Brain microvascular endothelial cell (primary cell): ENCODE data around the gene HOXB6.

Experiments used
- DNase-seq: peaks from one replicate; pipeline ENCODE4 v3.0.0-alpha.2; 2020
- H3K27ac ChIP-seq: fragments of 250-450 bp; sonication (Bioruptor Pico); 2 replicates; pipeline ENCODE4 v1.5.1; 2020; ENCODE audit warnings: mild to moderate bottlenecking, moderate library complexity
- H3K27me3 ChIP-seq: fragments of 250-450 bp; sonication (Bioruptor Pico); replicated peaks from 2 replicates; pipeline ENCODE4 v1.5.1; 2020; ENCODE audit warnings: mild to moderate bottlenecking
- H3K36me3 ChIP-seq: fragments of 250-450 bp; sonication (Bioruptor Pico); replicated peaks from 2 replicates; pipeline ENCODE4 v1.5.1; 2020; ENCODE audit warnings: mild to moderate bottlenecking
- H3K4me3 ChIP-seq: 2 replicates; pipeline ENCODE4 v1.5.1; 2011; ENCODE audit warnings: low read depth, mild to moderate bottlenecking, control low read depth, low read length, moderate library complexity
- in situ Hi-C: cut with HindIII; loops from 2 replicates; pipeline ENCODE4 v1.10.0; 2017; ENCODE audit warnings: low sequenced_read_pairs, low pct_ligation_motif_present
- TF ChIP-seq, protein P1 (sequence below): IDR thresholded peaks from 2 replicates; pipeline ENCODE4 v1.5.1; 2011; ENCODE audit warnings: low read depth, mild to moderate bottlenecking, moderate library complexity, low read length, control low read depth, inconsistent platforms; ENCODE audit errors: missing control alignments

HOXB6 gene

DNA sequence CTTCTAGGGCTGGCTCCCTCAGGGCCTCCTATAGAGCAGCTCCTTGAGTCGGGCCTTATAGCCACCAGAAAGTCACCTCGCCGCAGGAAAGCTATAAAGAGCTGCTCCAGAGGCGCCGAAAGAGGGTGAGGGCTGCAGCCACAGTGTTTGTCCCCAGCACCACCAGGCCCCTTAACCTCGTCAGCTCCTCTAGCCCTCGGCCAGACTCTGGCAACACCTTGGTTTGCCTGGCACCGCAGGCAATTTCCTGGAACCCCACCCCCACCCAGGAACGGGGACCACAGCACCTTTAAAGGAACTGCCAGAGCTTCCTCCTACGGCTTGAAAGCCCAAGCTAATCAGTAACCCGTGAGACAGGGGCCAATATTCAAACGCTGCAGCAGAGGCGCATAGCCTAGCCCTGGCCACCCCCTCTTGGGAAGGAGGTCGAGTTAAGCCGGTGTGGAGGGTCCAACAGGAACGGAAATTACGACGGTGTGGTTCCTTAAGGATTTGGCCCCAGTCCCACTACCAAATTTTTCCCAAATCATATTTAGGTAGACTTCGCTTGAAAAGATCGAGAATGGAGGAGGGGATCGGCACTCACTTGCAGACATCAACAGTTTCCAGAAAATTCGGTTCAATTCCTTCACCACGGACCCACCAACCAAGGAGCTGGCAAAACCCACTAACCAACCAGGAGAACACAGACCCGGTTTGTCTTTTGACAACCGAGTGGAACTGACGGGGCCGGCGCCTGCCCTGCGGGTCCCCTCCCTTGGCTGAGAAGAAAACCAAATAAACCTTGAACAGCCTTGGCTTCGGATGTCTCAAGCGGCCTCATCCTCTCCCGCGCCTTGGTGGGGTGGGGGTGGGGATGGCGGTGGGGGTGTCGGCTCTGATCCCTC lies 3.0 kb downstream of the HOXB6 start:
- in situ Hi-C loops = no loop called here
- no peaks in the 10 kb centered on the region for H3K36me3 ChIP-seq
- no peak for DNase-seq
- H3K27me3 ChIP-seq = peaks cover 100% of the 10 kb centered on the region
- H3K4me3 ChIP-seq = no peak overlapping the region
- TF ChIP-seq, protein P1, sequence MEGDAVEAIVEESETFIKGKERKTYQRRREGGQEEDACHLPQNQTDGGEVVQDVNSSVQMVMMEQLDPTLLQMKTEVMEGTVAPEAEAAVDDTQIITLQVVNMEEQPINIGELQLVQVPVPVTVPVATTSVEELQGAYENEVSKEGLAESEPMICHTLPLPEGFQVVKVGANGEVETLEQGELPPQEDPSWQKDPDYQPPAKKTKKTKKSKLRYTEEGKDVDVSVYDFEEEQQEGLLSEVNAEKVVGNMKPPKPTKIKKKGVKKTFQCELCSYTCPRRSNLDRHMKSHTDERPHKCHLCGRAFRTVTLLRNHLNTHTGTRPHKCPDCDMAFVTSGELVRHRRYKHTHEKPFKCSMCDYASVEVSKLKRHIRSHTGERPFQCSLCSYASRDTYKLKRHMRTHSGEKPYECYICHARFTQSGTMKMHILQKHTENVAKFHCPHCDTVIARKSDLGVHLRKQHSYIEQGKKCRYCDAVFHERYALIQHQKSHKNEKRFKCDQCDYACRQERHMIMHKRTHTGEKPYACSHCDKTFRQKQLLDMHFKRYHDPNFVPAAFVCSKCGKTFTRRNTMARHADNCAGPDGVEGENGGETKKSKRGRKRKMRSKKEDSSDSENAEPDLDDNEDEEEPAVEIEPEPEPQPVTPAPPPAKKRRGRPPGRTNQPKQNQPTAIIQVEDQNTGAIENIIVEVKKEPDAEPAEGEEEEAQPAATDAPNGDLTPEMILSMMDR = no peak
- H3K27ac ChIP-seq = no peak overlapping the region

DNA sequence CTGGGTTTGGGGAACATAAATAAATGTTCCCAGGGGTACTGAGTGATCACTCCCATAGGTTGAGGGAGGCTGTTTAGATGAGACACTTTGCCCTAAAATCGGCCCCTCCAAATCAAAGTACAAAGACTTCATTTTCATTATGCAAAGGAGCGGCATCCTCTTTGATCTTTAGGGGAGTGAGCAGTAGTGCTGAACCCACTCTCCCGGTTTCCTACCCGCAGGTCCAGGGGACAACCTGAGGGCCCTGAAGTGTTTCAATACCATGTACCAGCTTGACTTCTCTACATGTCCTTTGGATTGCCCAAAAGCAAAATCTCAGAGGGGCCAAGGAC lies 3.6 kb downstream of the HOXB6 start:
- H3K36me3 ChIP-seq = no peaks in the 10 kb centered on the region
- no peak overlapping the region for H3K4me3 ChIP-seq
- in situ Hi-C loops = no loop called here
- no peak overlapping the region for H3K27ac ChIP-seq
- DNase-seq = no peak
- TF ChIP-seq, protein P1 = no peak
- H3K27me3 ChIP-seq = peaks cover 100% of the 10 kb centered on the region

DNA sequence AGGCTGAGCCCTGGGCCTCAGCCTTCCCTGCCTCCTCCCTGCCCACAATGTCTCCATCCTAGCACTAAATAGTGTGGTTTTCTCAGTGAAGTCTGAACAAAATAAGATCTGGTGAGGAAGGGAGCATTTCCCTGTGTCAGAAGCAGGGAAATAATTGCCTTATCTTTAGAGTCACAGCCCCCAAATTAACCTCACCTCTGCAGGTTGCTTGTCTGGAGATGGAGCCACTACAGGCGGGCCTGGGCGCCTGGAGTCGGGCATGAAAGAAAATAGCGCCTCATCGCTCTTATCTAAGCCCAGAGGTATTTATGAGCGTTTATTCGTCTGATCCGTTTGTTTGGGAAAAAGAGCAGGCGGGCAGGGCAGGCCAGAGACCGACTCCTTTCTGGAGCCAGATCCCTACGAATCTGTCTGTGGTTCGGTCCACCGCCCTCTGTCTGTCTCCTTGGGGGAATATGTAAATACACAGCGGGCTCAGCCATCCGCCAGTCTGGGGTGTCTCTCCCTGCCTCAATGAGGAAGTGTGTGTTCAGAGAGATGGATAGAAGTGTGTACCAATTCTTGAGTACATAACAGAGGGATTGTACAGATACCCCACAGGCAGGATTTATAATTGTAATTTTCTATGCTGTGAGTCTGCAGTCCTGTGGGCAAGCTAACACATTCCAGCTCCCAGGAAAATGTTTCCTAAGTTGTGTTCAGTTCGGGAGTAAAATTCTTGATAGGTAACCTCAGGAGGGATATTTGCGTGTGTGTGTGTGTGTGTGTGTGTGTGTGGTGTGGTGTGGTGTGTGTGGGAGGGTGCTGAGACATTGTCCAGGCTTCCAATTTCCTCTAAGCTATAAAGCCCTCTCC lies 4.3 kb downstream of the HOXB6 start:
- in situ Hi-C loops = no loop called here
- peaks cover 100% of the 10 kb centered on the region for H3K27me3 ChIP-seq
- H3K36me3 ChIP-seq = no peaks in the 10 kb centered on the region
- no peak overlapping the region for H3K27ac ChIP-seq
- H3K4me3 ChIP-seq = no peak overlapping the region
- DNase-seq = no peak
- TF ChIP-seq, protein P1 = no peak

DNA sequence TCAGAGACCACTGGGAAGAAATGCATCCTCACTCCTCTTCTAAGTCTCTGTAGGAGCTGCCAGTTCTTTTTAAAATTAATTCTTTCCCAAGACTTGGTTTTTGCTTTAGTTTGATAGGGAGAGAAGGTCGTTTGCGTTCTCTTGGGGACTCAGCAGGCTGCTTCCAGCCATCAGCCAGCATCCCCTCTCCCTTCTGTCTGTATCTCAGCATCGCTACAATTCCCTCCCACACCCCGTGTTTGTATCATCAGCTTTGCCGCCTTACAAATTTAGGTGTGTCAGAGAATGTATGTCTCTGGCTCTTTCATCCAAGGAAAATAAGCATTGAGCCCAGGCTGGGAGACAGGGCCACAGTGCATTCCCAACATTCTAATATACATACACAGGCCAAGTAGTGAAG lies 5.4 kb downstream of the HOXB6 start:
- TF ChIP-seq, protein P1 = no peak
- H3K4me3 ChIP-seq = no peak overlapping the region
- DNase-seq = no peak

DNA sequence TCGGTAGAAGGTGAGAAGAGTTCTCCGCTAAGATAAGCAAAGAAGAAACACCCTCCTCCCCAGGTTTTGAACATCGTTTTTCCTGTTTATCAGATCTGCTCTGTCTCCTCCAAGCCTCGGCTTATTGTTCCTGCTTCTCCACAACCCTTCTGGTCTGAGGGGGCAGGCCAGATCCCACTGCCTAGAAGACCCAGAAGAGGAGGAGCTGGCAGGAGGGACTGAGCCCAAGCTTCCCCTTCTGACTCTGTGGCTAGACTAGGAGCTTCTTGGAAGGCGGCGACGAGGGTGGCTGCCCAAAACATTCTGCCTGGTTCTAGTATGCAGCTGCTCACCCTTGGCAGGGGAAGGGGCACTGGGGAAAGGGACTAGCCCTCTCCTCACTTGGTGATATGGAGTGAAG lies 6.0 kb downstream of the HOXB6 start:
- TF ChIP-seq, protein P1 = no peak
- DNase-seq = no peak
- Histone ChIP-seq H3K27me3 (peaks cover 100% of the 10 kb centered on the region), H3K36me3 (no peaks in the 10 kb centered on the region), H3K4me3 (no peak overlapping the region), H3K27ac (no peak overlapping the region)
- in situ Hi-C loops = no loop called here

More for the DNA sequence above, 5.4 kb downstream of the HOXB6 start:
- in situ Hi-C loops = no loop called here
- no peak overlapping the region for H3K27ac ChIP-seq
- H3K36me3 ChIP-seq = no peaks in the 10 kb centered on the region
- H3K27me3 ChIP-seq = peaks cover 100% of the 10 kb centered on the region
